ENCODE measurements around the gene MMP24OS. TPM values are rescaled to one million over a fixed set of nuclear protein-coding genes. Genes with fewer than 3 reads are reported as not detected.
"Not testable (repeated sequence)": the region's sequence is repeated elsewhere in the genome, so short reads cannot be mapped to it uniquely, and the experiment has no call there.

MMP24OS gene
- polyA plus RNA-seq, 4 donors, result 29.3 to 53.2 (median 41.5) TPM

DNA sequence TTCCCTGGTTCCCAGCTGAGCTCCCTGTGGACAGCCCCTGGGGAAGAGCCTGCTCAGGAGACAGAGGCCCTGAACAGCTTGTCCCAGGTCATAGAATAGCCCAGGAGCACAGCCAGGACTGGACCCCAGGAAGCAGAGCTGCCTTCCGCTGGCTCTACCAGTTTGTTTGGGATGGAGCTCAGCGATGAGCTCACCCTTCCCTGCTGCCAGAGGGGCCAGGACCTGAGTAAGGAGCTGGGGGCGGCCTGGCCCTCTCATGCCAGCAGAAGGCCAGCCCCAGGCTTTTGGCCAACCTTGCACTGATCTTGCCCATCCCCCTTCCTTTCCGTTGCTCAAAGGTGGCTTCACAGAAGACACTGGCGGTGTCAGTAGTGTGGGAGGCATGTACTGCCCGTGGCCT lies 17.5 kb downstream of the MMP24OS start:
- no peak for DNase-seq (ENCODE audit: low read depth in 4 of 4, low spot score in 3 of 4)

DNA sequence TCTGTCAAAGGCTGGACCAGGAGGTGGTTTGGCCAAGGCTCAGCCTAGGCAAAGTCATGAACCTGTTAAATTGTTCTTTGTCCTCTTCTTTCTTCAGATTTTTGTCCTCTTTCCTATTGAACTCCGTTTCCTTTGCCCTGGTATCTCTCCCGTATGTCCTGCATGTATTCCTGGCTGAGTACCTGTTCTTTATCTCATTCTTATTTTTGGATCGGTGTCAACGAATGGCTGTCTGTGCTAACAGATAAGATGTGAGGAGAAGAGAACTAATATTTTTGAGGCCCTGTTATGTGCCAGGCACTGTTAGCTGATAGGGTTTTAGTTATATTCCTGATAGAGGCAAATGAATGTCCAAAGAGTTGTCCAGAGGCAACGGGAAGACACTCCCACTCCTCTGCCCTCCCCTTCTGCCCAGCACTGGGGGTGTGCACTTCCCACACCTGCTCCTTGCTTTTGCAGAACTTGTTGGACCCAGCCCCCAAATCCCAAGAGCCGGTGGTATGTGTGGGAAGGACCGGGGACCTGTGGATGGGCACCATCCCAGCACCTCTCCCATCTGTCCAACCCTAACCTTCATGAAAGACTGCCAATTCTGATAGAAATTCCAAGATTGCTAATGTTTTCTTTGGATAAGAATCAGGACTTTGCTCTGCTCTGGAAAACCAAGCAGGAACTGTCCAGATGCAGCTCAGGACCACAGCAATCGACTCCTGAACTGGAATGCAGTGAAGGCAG lies 20.6 kb downstream of the MMP24OS start:
- no peak for DNase-seq (ENCODE audit: low read depth in 4 of 4, low spot score in 3 of 4)

DNA sequence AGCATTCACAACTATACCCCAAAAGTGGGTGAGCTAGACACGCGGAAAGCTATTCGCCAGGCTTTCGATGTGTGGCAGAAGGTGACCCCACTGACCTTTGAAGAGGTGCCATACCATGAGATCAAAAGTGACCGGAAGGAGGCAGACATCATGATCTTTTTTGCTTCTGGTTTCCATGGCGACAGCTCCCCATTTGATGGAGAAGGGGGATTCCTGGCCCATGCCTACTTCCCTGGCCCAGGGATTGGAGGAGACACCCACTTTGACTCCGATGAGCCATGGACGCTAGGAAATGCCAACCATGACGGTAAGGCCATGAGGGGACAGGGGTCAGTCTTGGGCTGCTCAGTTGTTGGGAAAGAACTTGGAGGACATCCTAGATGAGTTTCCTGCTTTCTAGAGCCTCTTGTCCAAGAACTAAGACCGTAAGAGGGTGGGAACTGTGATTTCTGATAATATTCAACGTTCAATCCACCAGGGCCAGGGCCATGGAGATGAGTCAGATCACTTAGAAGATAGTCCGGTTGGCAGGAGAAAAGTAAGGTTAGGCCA lies 23.4 kb downstream of the MMP24OS start:
- no peak for DNase-seq (ENCODE audit: low read depth in 4 of 4, low spot score in 3 of 4)

DNA sequence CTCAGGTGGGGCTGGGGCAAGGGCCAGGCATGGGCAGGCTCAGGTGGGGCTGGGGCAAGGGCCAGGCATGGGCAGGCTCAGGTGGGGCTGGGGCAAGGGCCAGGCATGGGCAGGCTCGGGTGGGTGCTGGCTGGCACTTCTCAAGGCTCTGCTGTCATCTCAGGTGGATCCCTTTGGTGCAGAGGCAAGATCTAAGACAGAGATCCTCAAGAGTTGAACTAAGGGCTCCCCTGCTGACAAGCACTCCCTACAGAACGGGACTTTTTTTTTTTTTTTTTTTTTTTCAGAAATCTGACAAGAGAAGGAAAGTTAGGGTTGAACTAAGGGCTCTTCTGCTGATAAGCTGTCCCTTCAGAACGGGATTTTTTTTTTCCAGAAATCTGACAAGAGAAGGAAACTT lies 24.9 kb downstream of the MMP24OS start:
- no peak for DNase-seq (ENCODE audit: low read depth in 4 of 4, low spot score in 3 of 4)

DNA sequence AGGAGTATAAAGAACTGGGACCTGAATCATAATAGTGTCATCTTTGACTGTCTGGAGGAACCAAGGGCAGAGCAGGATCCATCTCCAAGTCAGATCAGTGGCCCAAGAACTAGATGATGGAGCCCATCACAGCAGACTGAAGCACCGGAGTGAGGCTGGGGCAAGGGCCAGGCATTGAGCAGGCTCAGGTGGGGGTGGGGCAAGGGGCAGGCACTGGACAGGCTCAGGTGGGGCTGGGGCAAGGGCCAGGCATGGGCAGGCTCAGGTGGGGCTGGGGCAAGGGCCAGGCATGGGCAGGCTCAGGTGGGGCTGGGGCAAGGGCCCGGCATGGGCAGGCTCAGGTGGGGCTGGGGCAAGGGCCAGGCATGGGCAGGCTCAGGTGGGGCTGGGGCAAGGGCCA lies 25.3 kb downstream of the MMP24OS start:
- not testable (repeated sequence) for DNase-seq (ENCODE audit: low read depth in 4 of 4, low spot score in 3 of 4)

DNA sequence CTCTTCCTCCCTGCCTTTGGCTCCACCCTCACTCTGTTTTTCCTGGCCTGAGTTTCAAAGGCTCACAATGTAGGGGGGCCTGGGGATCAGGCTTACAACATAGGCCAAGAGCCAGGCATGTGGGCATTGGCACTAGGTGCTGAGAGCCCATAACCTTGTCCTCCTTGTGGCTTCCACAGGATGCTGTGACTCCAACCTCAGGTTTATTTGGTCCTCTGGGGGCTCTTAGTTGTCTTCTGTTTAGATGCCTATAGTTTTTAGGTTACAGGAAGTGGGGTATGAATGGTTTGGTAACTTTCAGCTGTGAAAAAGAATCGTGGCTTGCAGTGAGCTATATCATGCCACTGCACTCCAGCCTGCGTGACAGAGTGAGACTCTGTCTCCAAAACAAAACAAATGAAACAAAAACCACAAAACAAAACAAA lies 25.9 kb downstream of the MMP24OS start:
- DNase-seq (ENCODE audit: low read depth in 4 of 4, low spot score in 3 of 4), result no peak

DNA sequence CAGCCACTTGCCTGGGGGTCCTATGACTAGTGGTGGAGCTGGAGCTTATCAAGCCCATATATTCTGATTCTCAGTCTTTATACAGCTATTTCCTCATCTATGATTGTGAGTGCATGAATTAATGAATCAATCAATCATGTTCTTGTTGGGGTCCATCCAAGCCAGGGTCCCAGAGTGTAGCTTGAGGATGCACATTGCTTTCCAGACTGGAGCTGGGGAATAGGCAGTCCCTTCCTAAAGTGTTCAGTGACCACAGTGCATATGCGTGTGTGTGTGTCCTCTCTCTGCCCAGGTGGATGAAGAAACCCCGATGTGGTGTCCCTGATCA lies 26.3 kb downstream of the MMP24OS start:
- DNase-seq (ENCODE audit: low read depth in 4 of 4, low spot score in 3 of 4), result no peak

DNA sequence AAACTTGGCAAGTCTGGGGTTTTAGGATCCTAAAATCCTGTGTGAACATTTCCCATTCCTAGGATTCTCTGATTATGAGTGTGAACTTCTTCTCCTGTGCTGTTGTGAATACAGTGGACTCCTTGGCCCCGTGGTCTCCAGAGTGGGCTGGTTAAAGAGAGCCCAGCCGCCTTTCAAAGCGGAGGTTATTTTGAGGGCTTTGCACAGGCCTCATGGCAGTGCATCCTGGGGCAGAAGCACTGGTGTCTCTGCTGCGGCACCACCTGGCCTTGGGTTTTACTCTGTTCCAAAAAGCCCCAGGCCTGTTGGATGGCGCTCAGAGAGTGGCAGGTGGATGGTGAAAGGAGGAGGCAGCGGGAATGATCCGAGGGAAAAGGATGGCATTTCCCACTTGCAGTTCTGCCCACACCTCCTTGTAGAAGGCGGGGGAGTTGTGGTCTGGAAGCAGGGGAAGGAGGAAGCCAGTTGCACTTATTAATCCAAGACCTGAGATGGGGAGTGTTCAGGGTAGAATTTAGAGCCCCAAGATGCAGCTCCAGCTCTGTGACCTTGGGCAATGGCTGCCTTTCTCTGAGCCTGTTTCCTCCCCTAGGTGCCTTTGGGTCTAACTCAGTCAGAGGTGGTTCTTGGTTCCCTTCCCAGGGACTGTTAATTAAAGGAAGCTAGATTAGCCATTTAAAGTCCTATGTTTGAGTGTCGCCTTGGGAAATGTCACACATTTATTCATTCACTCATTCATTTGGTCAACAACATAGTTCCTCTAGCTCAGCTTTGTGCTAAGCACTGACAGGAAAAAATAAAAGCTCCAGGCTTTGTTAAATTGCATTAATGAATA lies 29.1 kb downstream of the MMP24OS start:
- DNase-seq (ENCODE audit: low read depth in 4 of 4, low spot score in 3 of 4), result no peak

DNA sequence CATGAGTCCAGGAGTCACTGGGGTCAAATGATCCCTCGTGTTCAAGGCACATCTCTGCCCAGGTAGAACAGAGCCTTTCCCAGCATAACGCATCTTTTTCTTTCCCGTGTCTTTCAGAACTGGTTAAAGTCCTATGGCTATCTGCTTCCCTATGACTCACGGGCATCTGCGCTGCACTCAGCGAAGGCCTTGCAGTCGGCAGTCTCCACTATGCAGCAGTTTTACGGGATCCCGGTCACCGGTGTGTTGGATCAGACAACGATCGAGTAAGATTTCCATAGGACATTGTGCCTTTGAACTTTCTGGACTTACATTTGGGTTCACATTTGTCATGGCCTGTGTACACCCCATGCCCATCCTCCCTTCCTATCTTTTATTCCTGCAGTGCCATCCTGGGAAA lies 31.2 kb downstream of the MMP24OS start:
- DNase-seq (ENCODE audit: low read depth in 4 of 4, low spot score in 3 of 4), result no peak

DNA sequence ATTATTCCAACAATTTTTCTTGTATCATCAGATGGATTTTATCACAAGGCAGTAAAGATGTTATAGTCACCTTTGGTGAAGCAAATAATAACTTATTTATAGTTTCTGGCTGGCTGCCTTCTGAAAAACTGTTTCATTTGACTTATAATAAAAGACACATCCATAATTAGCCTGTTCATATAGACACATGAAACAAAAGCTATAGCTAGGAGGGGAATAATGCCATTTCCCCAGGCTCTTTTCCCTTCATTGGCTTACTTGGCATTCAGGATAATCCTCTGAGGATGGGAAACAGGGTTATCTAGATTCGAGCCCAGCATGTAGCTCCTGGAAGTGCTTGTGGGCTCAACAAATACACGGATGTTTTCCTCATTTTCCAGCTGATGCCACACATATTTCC lies 33.9 kb downstream of the MMP24OS start:
- DNase-seq (ENCODE audit: low read depth in 4 of 4, low spot score in 3 of 4), result no peak

DNA sequence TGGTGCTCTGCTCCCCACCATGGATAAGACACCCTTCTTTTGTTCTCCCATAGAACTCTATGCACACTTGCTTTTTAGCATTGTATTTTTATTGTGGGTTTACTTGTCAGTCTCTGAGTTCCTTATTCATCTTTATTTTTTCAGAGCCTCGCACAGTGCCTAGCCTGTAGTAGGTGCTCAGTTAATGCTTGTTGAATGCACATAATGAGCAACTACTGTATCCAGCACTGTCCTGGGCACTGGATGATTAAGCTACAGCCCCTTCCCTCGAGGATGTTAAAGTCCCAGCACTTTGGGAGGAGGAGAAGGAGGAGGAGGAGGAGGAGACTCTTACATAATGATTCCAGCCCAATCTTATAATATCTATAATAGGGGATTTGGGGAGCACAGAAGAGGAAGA lies 34.6 kb downstream of the MMP24OS start:
- DNase-seq (ENCODE audit: low read depth in 4 of 4, low spot score in 3 of 4), result no peak

DNA sequence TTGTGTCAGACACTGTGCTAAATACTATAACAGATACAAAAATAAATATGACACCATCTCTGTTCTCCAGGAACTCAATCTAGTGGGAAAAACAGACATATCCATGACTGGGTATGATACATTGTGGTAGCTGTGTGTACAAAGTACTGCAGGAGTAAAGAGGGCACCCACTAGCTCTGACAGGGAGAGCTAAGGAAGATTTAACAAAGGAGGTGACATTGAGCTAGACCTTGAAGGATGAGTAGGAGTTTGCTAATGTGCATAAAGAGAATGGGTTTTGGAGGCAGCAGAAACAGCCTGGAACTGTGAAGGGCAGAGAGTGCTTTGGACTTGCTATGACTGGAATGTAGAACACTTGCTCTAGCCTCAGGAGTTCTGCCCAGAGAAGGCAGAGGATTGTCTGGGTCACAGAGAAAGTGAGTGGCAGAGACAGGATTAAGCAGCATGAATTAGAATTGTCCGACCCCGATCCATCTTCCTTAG lies 37.1 kb downstream of the MMP24OS start:
- DNase-seq (ENCODE audit: low read depth in 4 of 4, low spot score in 3 of 4), result no peak

DNA sequence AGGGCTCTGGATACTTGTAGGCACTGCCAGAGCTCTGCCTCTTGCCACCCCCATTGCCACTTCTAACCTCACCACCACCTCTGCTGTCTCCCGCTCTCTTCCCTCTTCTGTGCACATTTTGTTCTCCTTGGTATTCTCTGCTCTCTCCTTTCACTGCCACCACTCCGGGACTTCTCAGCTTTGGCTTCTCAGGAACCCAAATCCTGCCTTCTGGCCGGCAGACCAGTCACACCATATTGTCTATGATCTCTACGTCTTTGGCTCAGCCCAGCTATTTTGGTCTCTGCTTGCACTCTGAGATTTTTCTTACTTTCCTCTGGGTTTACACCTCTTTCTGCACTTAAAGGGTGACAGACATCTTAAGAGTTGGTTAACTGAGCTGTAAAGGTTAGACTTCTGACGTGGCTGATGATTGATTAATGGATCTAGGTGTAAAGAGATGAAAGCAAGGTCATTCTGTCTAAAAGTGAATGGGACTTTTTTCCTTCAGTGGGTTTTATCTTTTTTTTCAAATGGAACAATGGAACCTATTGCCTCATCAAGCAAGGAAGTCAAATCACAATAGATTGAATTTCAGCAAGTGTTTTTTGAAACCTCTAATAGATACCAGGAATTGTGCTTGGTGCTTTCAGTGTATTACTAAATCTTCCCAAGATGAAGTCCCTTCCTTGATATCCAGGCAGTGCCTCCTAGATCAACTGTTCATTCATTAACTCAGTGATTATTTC lies 37.7 kb downstream of the MMP24OS start:
- DNase-seq (ENCODE audit: low read depth in 4 of 4, low spot score in 3 of 4), result no peak

DNA sequence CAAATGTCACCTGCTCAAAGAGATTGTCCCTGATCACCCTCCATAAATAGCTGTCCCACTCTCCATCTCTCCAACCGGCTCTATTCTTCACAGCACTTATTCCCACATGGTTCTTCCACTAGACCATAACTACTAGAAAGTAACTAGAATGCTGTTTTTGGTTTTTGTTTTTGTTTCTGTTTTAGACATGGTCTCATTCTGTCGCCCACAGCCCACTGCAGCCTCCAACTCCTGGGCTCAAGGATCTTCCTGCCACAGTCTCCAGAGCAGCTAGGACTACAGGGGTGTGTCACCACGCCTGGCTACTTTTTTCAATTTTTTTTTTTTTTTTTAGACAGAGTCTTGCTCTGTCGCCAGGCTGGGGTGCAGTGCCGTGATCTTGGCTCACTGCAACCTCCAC lies 39.2 kb downstream of the MMP24OS start:
- DNase-seq (ENCODE audit: low read depth in 4 of 4, low spot score in 3 of 4), result no peak

DNA sequence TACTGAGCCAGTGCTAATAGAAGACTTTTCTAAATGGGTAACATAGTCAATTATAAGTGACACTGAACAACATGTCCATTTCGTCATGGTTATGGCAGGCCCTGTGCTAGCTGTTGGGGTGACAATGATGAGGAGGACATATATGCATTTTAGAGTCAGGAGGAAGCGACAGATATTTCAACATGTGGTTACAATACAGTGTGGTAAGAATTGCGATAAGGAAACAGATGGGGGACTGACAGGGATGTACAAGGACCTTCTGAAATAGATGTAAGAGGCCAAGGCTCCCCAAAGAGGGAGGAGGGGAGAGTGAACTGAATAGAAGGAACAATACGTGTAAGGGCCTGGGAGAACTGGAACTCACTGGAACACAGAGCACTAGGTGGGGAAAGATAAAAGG lies 39.8 kb downstream of the MMP24OS start:
- DNase-seq (ENCODE audit: low read depth in 4 of 4, low spot score in 3 of 4), result no peak

DNA sequence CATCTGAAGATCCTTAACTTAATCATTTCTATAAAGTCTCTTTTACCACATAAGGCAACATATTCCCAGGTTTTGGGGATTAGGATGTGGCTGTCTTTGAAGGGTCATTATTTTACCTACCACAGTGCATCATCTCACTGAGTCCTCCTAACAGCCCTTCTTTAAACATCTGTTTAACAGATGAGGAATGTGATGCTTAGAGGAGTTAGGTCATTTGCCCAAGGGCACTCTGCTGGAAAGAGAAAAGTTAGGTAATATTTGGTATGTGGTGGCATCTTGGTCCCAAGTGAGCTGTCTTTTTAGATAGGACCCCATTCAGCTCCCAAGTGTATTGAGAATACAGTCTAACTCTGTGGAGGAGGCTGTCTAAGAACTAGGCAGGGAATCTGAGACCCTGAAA lies 40.4 kb downstream of the MMP24OS start:
- DNase-seq (ENCODE audit: low read depth in 4 of 4, low spot score in 3 of 4), result no peak

DNA sequence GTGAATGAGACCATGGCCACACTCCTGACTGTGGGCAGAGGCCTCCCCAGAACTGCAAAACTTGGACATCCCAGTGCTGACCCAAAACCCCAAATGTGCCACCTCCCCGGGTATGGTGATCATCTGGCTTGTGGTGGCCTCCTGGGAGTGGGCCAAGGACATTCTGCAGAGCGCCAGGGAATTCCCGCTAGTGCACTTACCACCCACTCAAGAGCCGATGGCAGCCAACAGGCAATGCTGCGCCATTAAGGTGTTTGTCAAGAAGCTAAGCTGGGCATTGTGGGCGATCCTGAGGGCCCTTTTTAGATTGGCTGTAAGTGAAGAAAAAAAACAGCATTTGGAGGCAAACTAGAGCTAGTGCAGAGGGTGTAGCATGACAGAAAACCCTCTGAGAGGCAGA lies 42.0 kb downstream of the MMP24OS start:
- DNase-seq (ENCODE audit: low read depth in 4 of 4, low spot score in 3 of 4), result no peak

DNA sequence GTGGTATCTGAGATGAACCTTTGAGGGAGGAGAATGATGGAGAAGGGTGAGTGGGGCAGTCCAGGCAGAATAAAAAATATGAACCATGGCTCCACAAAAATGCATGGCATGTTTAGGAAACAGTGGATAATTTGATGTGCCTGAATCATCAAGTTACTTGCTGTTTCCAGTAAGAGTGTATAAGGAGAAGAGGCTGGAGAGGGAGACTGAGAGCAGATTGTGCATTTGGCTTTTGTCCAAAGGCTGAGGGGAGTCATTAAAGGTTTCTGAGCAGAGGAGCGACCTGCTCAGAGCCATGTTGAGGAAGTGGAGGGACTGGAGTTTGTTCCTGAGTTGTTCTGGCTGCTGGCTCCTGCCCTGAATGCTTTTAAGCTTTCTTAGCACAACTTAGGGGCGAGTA lies 45.3 kb downstream of the MMP24OS start:
- no peak for DNase-seq (ENCODE audit: low read depth in 4 of 4, low spot score in 3 of 4)

DNA sequence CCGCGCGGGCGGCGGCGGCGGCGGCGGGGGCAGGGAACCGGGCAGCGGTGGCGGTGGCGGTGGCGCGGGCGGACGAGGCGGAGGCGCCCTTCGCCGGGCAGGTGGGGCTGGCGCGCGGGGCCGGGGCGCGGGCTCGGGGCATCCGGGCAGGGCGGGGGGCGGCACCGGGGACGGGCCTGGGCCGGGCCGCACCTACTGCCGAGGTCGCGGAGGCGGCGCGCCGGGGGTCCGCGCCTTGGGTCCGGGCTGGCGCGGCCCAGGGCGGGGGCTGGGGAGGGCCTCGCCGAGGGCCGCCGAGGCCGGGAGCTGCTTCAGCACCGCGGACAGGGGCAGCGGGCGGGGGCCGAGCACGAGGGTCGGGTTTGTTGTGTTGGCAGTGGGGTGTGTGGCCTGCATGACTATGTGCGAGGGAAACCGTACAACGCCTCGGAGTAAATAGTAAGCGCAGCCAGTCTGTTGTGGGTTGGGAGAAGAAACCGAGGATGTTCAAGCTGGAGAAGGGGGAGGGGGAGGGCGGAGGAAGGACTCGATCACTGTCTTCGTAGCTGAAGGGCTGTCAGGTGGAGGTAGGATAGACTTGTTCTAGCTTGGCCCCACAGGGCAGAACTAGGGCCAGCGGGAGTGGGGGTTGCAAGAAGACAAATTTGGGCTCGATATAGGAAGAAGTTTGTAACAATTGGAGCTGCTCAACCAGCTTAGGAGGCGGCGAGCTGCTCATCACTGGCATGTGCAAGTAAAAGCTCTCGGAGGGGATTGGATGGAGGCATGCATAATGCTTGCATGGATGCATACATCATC lies 50.8 kb downstream of the MMP24OS start:
- DNase-seq (ENCODE audit: low read depth in 4 of 4, low spot score in 3 of 4), result peak; percentile 33 to 51 (median 46)

Data from right renal pelvis (tissue), 4 donors.